Muscle layer of colon (tissue), 2 donors: Measurements from ENCODE around the gene SPEF1.

Source experiments
- H3K27ac ChIP-seq: one replicate; pipeline ENCODE4 v1.7.0; 2013; ENCODE audit warnings: low read depth, mild to moderate bottlenecking, low read length, moderate library complexity
- H3K27me3 ChIP-seq, 2 donors: one replicate each; pipeline ENCODE4 v1.7.0; 2013; ENCODE audit warnings: low read length in 2 of 2, mild to moderate bottlenecking in 2 of 2; ENCODE audit not compliant: insufficient read depth in 2 of 2, control insufficient read depth in 1 of 2
- H3K36me3 ChIP-seq: one replicate; pipeline ENCODE4 v1.7.0; 2013; ENCODE audit warnings: mild to moderate bottlenecking, low read length; ENCODE audit not compliant: insufficient read depth
- H3K4me1 ChIP-seq: one replicate; pipeline ENCODE4 v1.7.0; 2013; ENCODE audit warnings: mild to moderate bottlenecking, low read length; ENCODE audit not compliant: insufficient read depth
- H3K4me3 ChIP-seq, 2 donors: one replicate each; pipeline ENCODE4 v1.7.0; 2013; ENCODE audit warnings: low read length in 2 of 2, low read depth in 1 of 2, mild to moderate bottlenecking in 1 of 2, moderate library complexity in 1 of 2
- H3K9ac ChIP-seq: one replicate; pipeline ENCODE4 v1.7.0; 2013; ENCODE audit warnings: low read length
- H3K9me3 ChIP-seq: one replicate; pipeline ENCODE4 v1.7.0; 2013; ENCODE audit warnings: mild to moderate bottlenecking, low read length
- donor health status: abdominal sarcoma.
- donor health status: Adenocarcinoma of cecum.

SPEF1 gene

DNA sequence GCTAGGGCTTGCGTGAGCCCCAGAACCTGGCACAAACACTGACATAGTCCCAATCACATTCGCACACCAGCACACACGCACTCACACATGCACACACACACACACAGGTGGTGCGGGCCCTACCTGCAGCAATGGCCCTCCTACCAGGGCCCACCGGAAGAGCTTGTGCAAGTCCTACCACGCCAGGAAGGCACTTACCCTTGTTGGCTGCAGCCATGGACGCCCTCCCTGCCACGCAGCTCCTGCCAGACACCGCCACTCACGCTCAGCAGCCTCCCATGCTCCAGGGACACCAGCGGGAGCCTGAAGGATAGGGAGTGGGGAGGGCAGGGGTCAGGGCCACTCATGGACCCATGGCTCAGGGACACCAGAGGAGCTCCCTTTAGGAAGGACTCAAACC lies 21.4 kb downstream of the SPEF1 start:
- no peak overlapping the region for H3K9ac ChIP-seq
- no peak overlapping the region for H3K4me3 ChIP-seq
- H3K9me3 ChIP-seq: no peaks in the 10 kb centered on the region
- peaks cover 23% of the 10 kb centered on the region for H3K36me3 ChIP-seq
- peaks cover 44% of the 10 kb centered on the region for H3K4me1 ChIP-seq
- H3K27me3 ChIP-seq: no peaks in the 10 kb centered on the region
- H3K27ac ChIP-seq: no peak overlapping the region

DNA sequence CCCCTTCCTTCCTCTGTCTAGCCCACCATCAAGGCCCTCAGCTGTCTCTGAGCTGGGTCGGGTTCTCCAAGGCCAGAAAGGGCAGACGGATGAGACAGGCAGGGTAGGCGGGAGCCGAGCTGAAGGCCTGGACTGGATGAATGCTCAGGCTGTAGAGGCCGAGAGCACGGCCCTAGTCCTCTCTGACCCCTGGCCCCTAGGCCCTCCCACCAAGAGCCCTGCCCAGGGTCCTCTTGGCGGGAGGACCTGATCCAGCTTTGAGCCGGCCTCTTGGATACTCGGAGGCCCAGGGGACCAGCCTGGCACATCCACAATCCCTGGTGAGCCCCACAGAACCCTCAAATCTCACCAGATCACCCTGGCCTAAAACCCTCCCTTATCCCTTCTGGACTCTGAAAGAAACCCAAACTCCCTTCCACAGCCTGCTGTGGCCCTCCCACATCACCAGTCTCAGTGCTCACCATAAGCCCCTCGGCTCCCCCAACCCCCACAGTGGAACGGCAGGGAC lies 21.9 kb downstream of the SPEF1 start:
- H3K9me3 ChIP-seq: no peaks in the 10 kb centered on the region
- H3K27me3 ChIP-seq: no peaks in the 10 kb centered on the region
- peaks cover 39% of the 10 kb centered on the region for H3K4me1 ChIP-seq
- no peak overlapping the region for H3K4me3 ChIP-seq
- H3K9ac ChIP-seq: no peak overlapping the region
- H3K27ac ChIP-seq: no peak overlapping the region
- H3K36me3 ChIP-seq: peaks cover 29% of the 10 kb centered on the region

DNA sequence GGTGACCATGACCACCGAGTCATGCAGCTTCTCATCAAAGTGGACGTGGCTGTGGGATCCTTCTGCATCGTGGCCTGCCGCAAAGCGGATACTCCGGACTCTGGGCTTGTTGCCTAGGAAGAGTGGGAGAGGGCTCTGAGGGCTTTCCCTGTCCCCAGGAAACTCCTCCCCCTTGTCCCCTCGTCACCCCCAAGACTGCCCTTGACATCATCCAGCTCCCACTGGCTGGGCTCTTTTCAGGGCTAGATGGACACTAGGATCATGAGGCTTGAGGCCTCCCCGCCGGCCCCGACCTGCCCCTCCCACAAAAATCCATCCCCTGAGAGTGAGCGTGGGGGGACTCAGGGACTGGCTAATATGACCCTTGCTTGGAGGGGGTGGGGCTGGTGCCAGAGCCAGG lies 22.7 kb downstream of the SPEF1 start:
- Histone ChIP-seq H3K4me3 (no peak overlapping the region), H3K4me1 (peaks cover 31% of the 10 kb centered on the region), H3K27me3 (no peaks in the 10 kb centered on the region), H3K9ac (no peak overlapping the region), H3K9me3 (no peaks in the 10 kb centered on the region), H3K27ac (no peak overlapping the region), H3K36me3 (peaks cover 29% of the 10 kb centered on the region)

DNA sequence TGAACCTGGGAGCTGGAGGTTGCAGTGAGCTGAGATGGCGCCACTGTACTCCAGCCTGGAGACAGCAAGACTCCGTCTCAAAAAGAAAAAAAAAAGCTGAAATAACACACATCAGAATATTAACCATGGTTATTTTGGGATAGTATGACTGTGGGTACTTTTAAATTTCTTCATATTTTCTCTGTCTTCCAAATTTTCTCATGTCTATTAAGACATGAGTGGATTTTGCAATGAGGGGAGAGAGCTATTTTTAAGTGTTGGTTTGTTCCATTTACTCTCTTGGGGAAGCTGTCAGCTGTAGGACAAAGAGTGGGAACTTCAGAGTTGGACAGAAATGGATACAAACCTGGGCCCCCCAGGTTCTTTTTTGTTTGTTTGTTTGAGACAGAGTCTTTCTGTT lies 24.0 kb downstream of the SPEF1 start:
- Histone ChIP-seq H3K27ac (no peak overlapping the region), H3K9me3 (no peaks in the 10 kb centered on the region), H3K27me3 (no peaks in the 10 kb centered on the region), H3K4me1 (peaks cover 35% of the 10 kb centered on the region), H3K4me3 (no peak overlapping the region), H3K9ac (no peak overlapping the region), H3K36me3 (peaks cover 29% of the 10 kb centered on the region)

DNA sequence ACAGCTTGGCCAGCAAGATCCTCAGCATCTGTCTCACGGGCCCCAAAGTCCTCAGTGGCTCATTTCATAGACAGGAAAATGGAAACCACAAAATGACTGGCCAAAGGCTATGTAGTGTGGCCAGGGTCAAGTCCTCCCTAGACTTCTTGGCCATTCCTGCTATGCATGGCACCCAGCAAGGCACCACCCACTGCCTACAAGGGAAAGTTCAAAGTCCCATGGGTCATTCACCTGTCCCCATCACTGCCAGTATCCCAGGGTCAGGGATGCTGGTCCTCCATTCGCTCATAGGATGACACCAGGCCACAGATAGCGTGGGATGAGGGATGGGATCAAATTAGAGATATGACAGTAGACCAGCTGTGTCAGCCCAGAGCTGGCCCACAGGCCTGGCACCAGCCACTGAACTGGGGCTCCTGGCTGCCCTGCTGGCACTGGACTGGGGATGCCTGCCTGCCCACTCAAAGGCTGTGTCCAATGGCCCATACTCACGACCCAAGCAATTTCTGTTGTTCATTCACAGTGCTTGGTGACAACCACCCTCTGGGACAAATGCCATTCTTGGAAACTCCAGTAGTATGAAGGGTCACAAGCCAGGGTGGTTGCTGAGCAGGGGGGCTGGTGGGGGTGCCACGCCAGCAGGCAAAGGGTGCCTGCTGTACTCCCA lies 25.3 kb downstream of the SPEF1 start:
- H3K9ac ChIP-seq: no peak overlapping the region
- H3K4me1 ChIP-seq: peaks cover 24% of the 10 kb centered on the region
- no peak overlapping the region for H3K4me3 ChIP-seq
- H3K27me3 ChIP-seq: no peaks in the 10 kb centered on the region
- peaks cover 29% of the 10 kb centered on the region for H3K36me3 ChIP-seq
- no peaks in the 10 kb centered on the region for H3K9me3 ChIP-seq
- no peak overlapping the region for H3K27ac ChIP-seq

DNA sequence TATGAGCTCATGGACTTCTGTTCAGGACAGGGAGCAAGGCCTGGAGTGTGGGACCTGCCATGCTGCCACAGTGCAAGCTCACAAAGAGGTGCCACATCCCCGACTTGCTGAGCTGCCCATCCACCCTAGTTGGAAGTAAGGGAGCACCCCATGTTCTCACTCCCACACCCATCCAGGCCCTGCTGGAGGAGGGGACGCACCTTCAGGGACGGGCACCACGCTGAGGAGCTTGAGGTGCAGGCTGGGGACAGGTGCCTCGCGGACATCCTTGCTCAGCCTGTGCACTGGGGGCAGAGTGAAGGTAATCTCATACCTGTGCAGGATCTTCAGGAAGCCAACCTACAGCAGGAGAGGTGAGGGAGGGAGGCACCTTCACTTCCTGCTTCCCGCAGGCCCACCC lies 26.0 kb downstream of the SPEF1 start:
- Histone ChIP-seq H3K4me1 (peaks cover 17% of the 10 kb centered on the region), H3K27me3 (peaks cover 0 to 2% of the 10 kb centered on the region in 2 donors), H3K27ac (no peak overlapping the region), H3K9me3 (no peaks in the 10 kb centered on the region), H3K9ac (no peak overlapping the region), H3K4me3 (no peak overlapping the region), H3K36me3 (peaks cover 29% of the 10 kb centered on the region)

DNA sequence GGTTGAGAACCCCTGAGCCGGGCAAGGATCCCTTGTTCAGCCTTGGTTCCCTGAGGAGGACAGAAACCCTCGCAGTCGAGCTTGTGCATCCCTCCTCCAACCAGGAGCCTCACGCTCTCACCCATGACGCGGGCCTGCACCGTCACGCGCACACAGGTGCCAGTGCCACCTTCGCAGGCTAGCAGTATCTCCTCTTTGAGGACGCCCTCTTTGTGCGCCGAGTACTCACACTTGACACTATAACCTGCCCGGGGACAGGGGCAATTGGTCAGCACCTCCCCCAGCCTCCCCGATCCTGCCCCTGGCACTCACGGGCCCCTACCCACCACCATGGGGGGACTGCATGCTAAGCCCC lies 27.0 kb downstream of the SPEF1 start:
- Histone ChIP-seq H3K36me3 (peaks cover 29% of the 10 kb centered on the region), H3K9me3 (no peaks in the 10 kb centered on the region), H3K27me3 (peaks cover 0 to 6% of the 10 kb centered on the region in 2 donors), H3K27ac (no peak overlapping the region), H3K4me1 (peaks cover 10% of the 10 kb centered on the region), H3K9ac (no peak overlapping the region), H3K4me3 (no peak overlapping the region)

DNA sequence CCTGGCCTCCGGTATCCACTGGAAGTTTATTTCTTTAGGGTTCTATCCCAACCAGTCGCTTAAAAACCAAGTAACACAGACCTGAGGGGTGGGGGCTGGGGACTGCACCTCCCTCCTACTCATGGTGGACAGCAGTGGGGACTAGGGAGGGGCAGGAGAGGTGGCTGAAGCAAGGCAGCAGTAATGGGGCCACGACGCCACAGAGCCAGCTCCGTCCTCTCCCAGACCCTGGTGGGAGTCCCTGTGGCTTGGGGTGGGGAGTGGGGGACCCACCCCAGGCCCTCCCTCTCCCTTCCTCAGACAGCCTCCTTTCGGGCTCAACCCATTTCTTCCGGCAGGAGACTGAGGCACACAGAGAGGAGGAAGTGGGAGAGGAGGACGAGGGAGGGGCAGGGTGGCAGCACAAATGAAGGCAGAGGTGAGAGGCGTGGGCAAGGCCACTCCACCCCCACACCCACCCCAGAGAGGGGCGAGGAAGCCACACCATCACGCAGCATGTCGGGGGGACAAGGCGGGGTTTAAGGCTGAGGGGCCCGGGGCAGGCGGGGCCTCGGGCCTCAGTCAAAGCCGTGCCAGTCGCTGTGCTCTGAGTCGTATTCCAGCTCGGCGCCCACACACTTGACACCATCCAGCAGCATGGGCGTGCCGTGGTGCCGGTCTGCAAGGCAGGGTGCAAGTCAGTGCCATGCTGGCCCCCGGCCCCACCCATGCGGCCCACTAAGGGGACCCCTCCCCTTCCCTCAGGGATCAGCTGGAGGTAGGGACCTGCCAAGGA lies 27.6 kb downstream of the SPEF1 start:
- no peak overlapping the region for H3K9ac ChIP-seq
- H3K9me3 ChIP-seq: no peaks in the 10 kb centered on the region
- peaks cover 29% of the 10 kb centered on the region for H3K36me3 ChIP-seq
- peaks cover 10% of the 10 kb centered on the region for H3K4me1 ChIP-seq
- no peak overlapping the region for H3K27ac ChIP-seq
- H3K27me3 ChIP-seq: peaks cover 0 to 6% of the 10 kb centered on the region in 2 donors
- H3K4me3 ChIP-seq: no peak overlapping the region

DNA sequence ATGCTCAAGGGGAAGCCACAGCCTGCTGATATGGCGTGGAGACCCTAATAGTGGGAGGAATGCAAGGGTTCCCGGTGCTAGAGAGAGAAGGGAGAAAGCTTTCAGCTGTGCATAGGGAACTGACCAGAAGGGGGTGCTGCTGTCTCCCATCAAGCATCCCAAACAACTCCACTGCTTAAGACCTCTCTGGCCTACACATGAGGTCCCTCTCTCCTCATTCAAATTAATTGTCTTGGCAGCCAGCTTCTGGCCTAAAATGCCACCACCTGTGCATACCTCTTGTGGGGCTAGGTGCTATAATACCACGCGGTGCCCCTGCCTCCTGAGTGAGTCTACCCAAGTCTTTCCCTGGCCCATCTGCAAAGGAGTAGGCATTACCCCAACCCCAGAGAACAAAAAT lies 28.1 kb downstream of the SPEF1 start:
- Histone ChIP-seq H3K27ac (no peak overlapping the region), H3K27me3 (peaks cover 0 to 6% of the 10 kb centered on the region in 2 donors), H3K36me3 (peaks cover 25% of the 10 kb centered on the region), H3K9ac (no peak overlapping the region), H3K4me3 (no peak overlapping the region), H3K9me3 (no peaks in the 10 kb centered on the region), H3K4me1 (peaks cover 10% of the 10 kb centered on the region)

DNA sequence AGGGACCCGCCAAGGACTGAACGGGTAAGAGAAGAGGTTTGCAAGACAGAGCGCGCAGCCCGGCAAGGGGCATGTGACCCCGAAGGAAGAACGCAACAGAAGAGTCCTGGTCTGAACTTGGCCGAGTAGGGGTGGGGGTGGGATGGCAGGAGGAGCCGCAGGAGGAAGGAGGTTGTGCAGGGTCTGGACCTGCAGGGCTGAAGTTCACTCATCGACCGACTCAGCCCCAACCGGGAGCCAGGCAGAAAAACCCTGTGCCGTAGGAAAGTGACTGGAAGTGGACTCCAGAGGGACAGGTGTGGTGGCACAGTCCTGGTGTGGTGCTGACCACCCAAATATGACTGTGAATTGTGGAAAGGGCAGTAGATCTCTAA lies 28.9 kb downstream of the SPEF1 start:
- H3K4me1 ChIP-seq: peaks cover 10% of the 10 kb centered on the region
- no peaks in the 10 kb centered on the region for H3K9me3 ChIP-seq
- H3K4me3 ChIP-seq: peak overlapping the region in 1 of 2 donors; percentile 43
- H3K27me3 ChIP-seq: peaks cover 0 to 6% of the 10 kb centered on the region in 2 donors
- H3K36me3 ChIP-seq: peaks cover 19% of the 10 kb centered on the region
- no peak overlapping the region for H3K27ac ChIP-seq
- H3K9ac ChIP-seq: no peak overlapping the region

DNA sequence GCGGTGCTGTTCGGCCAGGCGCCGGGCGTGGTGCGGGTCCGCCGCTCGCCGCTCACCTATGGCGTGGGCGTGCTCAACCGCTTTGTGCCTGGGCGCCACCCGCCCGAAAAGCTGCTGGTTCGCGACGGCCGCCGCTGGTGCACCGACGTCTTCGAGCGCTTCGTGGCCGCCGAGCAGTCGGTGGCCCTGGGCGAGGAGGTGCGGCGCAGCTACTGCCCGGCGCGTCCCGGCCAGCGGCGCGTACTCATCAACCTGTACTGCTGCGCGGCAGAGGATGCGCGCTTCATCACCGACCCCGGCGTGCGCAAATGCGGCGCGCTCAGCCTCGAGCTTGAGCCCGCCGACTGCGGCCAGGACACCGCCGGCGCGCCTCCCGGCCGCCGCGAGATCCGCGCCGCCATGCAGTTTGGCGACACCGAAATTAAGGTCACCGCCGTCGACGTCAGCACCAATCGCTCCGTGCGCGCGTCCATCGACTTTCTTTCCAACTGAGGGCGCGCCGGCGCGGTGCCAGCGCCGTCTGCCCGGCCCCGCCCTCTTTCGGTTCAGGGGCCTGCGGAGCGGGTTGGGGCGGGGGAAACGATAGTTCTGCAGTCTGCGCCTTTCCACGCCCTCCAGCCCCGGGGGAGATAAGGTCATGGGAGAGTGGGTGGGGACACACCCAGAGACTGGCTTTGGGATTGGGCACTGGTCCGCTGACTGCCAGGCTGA lies 29.4 kb downstream of the SPEF1 start:
- no peak overlapping the region for H3K27ac ChIP-seq
- no peaks in the 10 kb centered on the region for H3K9me3 ChIP-seq
- peaks cover 0 to 6% of the 10 kb centered on the region in 2 donors for H3K27me3 ChIP-seq
- peaks cover 19% of the 10 kb centered on the region for H3K36me3 ChIP-seq
- peak overlapping the region; percentile 11 to 43 for H3K4me3 ChIP-seq
- H3K9ac ChIP-seq: no peak overlapping the region
- peaks cover 10% of the 10 kb centered on the region for H3K4me1 ChIP-seq
